HG03520 (cell line): Measurements from ENCODE around the gene SRC.

Source experiments
- ATAC-seq: cut with Tn5 transposase; IDR thresholded peaks from one replicate; pipeline ENCODE4 v1.9.1; 2021; ENCODE audit warnings: mild to moderate bottlenecking, moderate library complexity; ENCODE audit not compliant: unreplicated experiment

The SRC gene

DNA sequence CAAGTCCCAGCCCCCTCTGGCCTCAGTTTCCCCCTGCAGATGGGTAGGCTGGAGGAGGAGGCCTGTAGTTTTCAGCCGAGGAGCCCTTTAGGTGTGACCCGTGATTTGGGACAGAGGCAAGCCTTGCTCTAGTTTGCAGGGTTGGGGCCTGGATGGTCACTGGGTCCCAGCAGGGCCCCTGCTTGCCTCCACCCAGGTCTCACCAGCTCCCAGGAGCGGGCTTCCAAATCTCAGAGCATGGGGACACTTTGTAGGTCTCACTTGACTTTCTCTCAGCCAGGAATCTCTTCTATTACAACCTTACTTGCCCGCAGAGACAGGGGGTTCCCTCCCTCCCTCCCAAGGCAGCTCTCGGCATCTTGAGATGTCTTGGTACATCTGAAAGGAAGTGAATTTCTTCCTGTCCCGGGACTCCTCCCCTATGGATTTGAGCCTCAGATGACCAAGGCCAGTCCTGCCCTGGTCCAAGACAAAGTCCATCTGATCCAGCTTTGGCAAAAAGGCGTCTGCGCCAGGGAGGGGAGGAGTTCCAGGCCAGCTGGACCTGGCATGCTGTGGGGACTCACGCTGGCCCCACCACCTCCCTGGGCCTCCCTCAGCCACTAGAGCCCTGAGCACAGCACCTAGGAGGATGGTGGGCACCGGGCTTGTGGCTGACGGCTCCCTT is 47.4 kb downstream of the SRC start:
- ATAC-seq = no peak

GRCh38 chr20:37393863-37394542 is 48.1 kb downstream of the SRC start:
- no peak for ATAC-seq

DNA sequence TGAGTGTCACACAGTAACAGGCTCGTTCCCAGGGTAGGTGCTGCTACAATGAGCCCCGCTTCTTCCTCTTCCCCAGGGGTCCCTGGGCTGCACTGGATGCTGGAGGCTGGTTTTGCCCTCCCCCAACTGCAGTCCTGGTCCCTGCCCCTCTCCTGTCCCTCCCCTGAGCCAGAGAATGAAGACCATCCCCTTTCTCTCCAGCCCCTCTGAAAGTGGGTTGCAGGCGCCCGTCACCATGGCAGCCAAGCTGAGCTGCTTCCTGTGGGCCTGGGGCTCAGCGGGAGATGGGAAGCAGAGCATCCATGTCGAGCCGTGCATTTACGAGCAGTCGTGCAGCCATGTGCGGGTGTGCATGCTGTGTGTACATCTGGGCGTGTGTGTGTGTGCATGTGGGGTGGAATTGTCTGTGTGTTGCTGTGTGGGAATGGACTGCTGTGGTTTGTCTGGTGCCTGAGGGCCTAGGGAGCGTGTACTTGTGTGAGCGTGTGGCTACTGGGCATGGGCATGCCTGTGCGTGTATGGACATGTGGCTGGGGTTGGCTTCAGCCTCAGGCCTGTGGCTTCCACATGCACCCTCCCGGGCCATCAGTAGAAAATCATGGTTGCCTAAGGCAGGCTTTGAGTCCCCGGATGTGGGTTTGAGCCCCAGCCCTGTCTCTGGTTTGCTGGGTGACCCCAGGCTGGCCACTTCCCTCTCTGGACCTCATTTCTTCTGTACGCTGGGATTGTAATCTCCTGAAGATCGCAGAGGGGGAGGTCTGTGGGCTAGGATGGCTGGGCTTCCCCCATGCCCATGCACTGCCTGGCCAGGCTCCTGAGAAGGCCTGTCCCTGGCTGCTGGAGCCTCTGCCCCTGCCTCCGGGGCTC is 48.8 kb downstream of the SRC start:
- no peak for ATAC-seq

DNA sequence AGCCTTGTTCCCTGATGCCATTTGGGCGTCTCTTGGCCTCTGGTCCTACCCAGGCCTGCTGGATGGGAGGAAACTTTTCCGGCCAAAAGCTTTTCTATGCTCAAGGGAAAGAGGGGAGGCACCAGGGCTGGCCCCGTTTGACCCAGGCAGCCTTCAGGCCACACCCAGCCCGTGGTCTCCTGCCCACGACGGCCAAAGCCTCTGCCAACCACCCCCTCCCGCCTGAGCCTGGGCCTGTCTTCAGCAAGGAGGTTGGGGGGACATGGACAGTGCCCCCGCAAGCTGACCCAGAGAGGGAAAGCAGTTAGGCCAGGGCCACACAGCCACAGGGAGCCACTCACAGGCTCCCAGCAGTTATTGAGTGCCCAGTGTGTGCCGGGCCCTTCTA is 49.5 kb downstream of the SRC start:
- ATAC-seq = no peak

GRCh38 chr20:37395921-37396415 is 50.0 kb downstream of the SRC start:
- no peak for ATAC-seq

GRCh38 chr20:37396416-37397075 is 50.6 kb downstream of the SRC start:
- no peak for ATAC-seq

GRCh38 chr20:37397076-37397953 is 51.4 kb downstream of the SRC start:
- ATAC-seq = no peak

- no peak for ATAC-seq
Measured at GRCh38 chr20:37397954-37398749, 52.2 kb downstream of the SRC start.

DNA sequence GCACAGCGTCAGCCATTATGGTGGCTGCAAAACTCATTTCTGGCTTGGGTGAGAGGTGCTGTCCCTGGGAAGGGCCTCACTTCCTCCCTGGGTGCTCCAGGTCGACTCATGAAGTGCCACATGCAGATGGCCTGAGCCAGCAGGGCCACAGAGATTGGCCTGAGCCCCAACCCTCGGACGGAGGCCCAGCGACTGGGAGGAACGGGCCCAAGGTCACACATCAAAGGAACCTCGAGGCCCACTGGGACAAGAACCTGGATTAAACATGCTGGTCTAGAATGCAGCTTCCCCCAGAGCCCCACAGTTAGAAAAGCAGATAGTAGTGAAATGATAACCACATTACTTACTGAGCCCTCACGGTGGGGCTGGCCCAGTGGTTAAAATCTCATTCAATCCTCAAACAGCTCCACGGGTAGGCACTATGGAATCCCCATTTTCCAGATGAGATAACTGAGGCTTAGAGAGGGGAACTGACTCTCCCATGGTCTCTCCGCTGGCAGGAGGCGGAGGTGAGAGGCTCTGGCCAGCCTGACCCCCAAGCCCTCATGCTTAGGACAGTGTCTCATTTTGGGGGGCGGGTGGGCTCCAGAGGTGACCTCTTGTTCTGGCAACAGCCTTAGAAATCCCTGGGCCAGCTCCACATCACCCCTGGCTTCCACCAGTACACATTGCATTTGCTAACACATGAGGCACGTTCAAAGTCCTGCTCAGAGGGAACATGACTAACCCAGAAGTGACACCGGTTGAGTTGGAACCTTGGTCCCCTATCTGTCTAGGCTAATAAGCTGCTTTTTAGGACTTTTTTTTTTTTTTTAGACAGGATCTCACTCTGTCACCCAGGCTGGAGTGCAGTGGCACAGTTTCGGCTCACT is 53.0 kb downstream of the SRC start:
- no peak for ATAC-seq

DNA sequence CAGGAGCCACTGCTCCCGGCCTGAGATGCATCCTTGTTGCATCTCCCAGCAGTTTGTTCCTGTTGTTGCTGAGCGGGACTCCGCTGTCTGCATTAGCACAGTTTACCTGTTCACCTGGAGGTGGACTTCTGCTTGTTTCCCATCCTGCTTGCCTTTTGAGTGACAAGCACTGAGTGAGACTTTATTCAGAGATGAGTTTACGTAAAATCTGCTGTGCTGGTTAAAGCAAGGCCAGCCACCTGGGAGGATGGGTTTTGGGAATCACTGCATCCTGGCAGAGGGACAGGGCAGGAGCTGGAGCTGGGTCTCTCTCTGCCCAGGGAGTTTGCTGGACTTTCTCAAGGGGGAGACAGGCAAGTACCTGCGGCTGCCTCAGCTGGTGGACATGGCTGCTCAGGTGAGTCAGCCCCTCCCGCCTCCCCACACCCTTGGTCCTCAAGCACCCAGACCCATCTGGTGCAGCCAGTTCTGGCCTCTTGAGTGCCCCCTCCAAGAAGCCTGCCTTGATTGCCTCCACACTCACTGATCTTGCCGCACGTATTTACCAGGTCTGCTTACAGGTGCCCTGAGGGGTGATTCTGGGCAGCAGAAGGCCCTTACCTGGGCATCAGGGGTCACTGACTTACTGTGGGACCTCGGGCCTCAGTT is 55.5 kb downstream of the SRC start:
- no peak for ATAC-seq

- no peak for ATAC-seq
Measured at GRCh38 chr20:37401930-37402675, 56.2 kb downstream of the SRC start.

- no peak for ATAC-seq
Measured at GRCh38 chr20:37403107-37404033, 57.4 kb downstream of the SRC start.

GRCh38 chr20:37404461-37404890 is 58.5 kb downstream of the SRC start:
- no peak for ATAC-seq

GRCh38 chr20:37405351-37405897 is 59.5 kb downstream of the SRC start:
- ATAC-seq = no peak
